Measurements from ENCODE around the gene LRRTM4. TPM values are rescaled to one million over a fixed set of nuclear protein-coding genes. Genes with fewer than 3 reads are reported as not detected.

LRRTM4 gene
- total and polyA plus RNA-seq, 2 donors (not counting 1 experiment from before 2014, with no cell fraction given), result not detected

GRCh38 chr2:77538031-77538430, 15.9 kb upstream of the LRRTM4 start:
- no peak overlapping the region for H3K27ac ChIP-seq (ENCODE audit: low read length in 2 of 2)
- H3K9me3 ChIP-seq (ENCODE audit: control extremely low read depth in 1 of 3, control insufficient read depth in 2 of 3, insufficient read depth in 1 of 3, low read length in 2 of 3), result peaks cover 0 to 7% (median 0%) of the 10 kb centered on the region in 3 donors
- no peaks in the 10 kb centered on the region for H3K79me2 ChIP-seq (ENCODE audit: control insufficient read depth, insufficient read depth, low read length)
- H3K9ac ChIP-seq (ENCODE audit: low read length), result no peak overlapping the region
- no peaks in the 10 kb centered on the region for H3K27me3 ChIP-seq (replicated peaks in 1 of 4; ENCODE audit: control extremely low read depth in 1 of 4, control insufficient read depth in 3 of 4, insufficient read depth in 4 of 4, low read length in 3 of 4)
- TF ChIP-seq CTCF (IDR thresholded peaks at IDR 0.05) (no peak), EZH2 (IDR thresholded peaks at IDR 0.05; ENCODE audit: borderline replicate concordance, insufficient read depth, low read depth, low read length, poor library complexity, severe bottlenecking) (no peak)
- no peaks in the 10 kb centered on the region for H3K36me3 ChIP-seq (replicated peaks in 1 of 2; ENCODE audit: control extremely low read depth in 1 of 2, control insufficient read depth in 1 of 2, extremely low read depth in 1 of 2, insufficient read depth in 2 of 2, low read length in 1 of 2)
- DNase-seq (no peak), ATAC-seq (ENCODE audit: low read depth) (no peak)
- Mint-ChIP-seq H3K4me3 (no peak overlapping the region), H3K27me3 (no peaks in the 10 kb centered on the region), H3K9me3 (ENCODE audit: insufficient read depth) (peaks cover 3% of the 10 kb centered on the region), H3K27ac (no peak overlapping the region), H3K4me1 (no peaks in the 10 kb centered on the region)
- no peak overlapping the region for H3K4me3 ChIP-seq (ENCODE audit: control extremely low read depth in 1 of 5, extremely low read depth in 1 of 5, insufficient read depth in 1 of 5, low read depth in 2 of 5, low read length in 4 of 5)
- POLR2A ChIA-PET, result no interaction called here
- no peak overlapping the region for H2AFZ ChIP-seq (ENCODE audit: insufficient read depth, low read depth, low read length, poor library complexity, severe bottlenecking)
- no peaks in the 10 kb centered on the region for H4K20me1 ChIP-seq (ENCODE audit: control insufficient read depth, insufficient read depth, low read length, poor library complexity, severe bottlenecking)
- CTCF ChIA-PET, result no interaction called here
- no CpG with 5 or more reads among the region's 3 CpGs for WGBS (ENCODE audit: insufficient coverage)
- H3K4me1 ChIP-seq (ENCODE audit: control insufficient read depth in 2 of 2, insufficient read depth in 2 of 2, low read length in 2 of 2), result no peaks in the 10 kb centered on the region
- intact Hi-C loops (cut with micrococcal nuclease), result no loop called here
- no peak overlapping the region for H3K4me2 ChIP-seq (replicated peaks; ENCODE audit: low read depth, low read length, poor library complexity, severe bottlenecking)

DNA sequence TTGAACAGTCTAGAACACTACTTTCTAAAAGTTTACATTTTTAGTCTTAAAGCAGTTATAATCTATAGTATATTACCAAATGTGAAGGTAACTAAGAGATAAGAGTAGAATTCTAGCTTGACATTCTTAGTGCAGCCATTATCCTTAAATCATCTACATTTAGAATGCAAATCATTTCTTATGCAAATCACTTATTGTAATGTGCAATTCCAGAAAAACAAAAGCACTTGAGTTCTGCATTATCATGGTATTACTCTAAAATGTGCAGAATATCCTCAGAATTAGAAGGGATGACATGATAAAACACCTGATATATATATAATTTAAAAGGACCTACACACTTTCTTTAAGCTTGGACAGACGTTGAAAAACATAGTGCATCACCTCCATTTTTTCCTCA, 712 bp upstream of the LRRTM4 start:
- H3K27me3 Mint-ChIP-seq, result no peaks in the 10 kb centered on the region
- no peaks in the 10 kb centered on the region for H3K27me3 ChIP-seq (replicated peaks in 1 of 4; ENCODE audit: control extremely low read depth in 1 of 4, control insufficient read depth in 3 of 4, insufficient read depth in 4 of 4, low read length in 3 of 4)
- no peak overlapping the region for H3K4me2 ChIP-seq (replicated peaks; ENCODE audit: low read depth, low read length, poor library complexity, severe bottlenecking)
- H3K27ac Mint-ChIP-seq, result no peak overlapping the region
- H3K36me3 ChIP-seq (replicated peaks in 1 of 2; ENCODE audit: control extremely low read depth in 1 of 2, control insufficient read depth in 1 of 2, extremely low read depth in 1 of 2, insufficient read depth in 2 of 2, low read length in 1 of 2), result no peaks in the 10 kb centered on the region
- POLR2A ChIA-PET, result no interaction called here
- H4K20me1 ChIP-seq (ENCODE audit: control insufficient read depth, insufficient read depth, low read length, poor library complexity, severe bottlenecking), result no peaks in the 10 kb centered on the region
- TF ChIP-seq CTCF (IDR thresholded peaks at IDR 0.05), result no peak
- no peak for TF ChIP-seq EZH2 (IDR thresholded peaks at IDR 0.05; ENCODE audit: borderline replicate concordance, insufficient read depth, low read depth, low read length, poor library complexity, severe bottlenecking)
- H3K4me1 ChIP-seq (ENCODE audit: control insufficient read depth in 2 of 2, insufficient read depth in 2 of 2, low read length in 2 of 2), result no peaks in the 10 kb centered on the region
- H3K9me3 ChIP-seq (ENCODE audit: control extremely low read depth in 1 of 3, control insufficient read depth in 2 of 3, insufficient read depth in 1 of 3, low read length in 2 of 3), result no peaks in the 10 kb centered on the region
- H2AFZ ChIP-seq (ENCODE audit: insufficient read depth, low read depth, low read length, poor library complexity, severe bottlenecking), result no peak overlapping the region
- H3K4me1 Mint-ChIP-seq, result no peaks in the 10 kb centered on the region
- no peak for DNase-seq
- ATAC-seq (ENCODE audit: low read depth), result no peak
- no CpG with 5 or more reads among the region's 1 CpG for whole genome bisulfite sequencing (ENCODE audit: insufficient coverage)
- H3K4me3 Mint-ChIP-seq, result no peak overlapping the region
- H3K27ac ChIP-seq (ENCODE audit: low read length in 2 of 2), result no peak overlapping the region
- H3K79me2 ChIP-seq (ENCODE audit: control insufficient read depth, insufficient read depth, low read length), result no peaks in the 10 kb centered on the region
- H3K9ac ChIP-seq (ENCODE audit: low read length), result no peak overlapping the region
- CTCF ChIA-PET, result no interaction called here
- H3K9me3 Mint-ChIP-seq (ENCODE audit: insufficient read depth), result no peaks in the 10 kb centered on the region
- intact Hi-C loops (cut with micrococcal nuclease), result no loop called here
- H3K4me3 ChIP-seq (ENCODE audit: control extremely low read depth in 1 of 5, extremely low read depth in 1 of 5, insufficient read depth in 1 of 5, low read depth in 2 of 5, low read length in 4 of 5), result no peak overlapping the region
